A549 (cell line): ENCODE results near the gene KLHL29.

Experiments used
- CHD4 ChIP-seq: fragments of 200-600 bp; sonication (generic); IDR thresholded peaks from 2 replicates; pipeline ENCODE4 v1.6.1; 2016; ENCODE audit warnings: antibody characterized with exemption, mild to moderate bottlenecking, borderline replicate concordance
- JUNB ChIP-seq: fragments of >200 bp; sonication (Bioruptor Twin); formaldehyde crosslinking; IDR thresholded peaks from 2 replicates; pipeline ENCODE4 v1.6.1; 2016
- MAFK ChIP-seq: fragments of 450-650 bp; IDR thresholded peaks from 2 replicates; pipeline ENCODE4 v1.6.1; 2014; ENCODE audit not compliant: partially characterized antibody
- MYC ChIP-seq: IDR thresholded peaks from 2 replicates; pipeline ENCODE4 v1.6.1; 2012; ENCODE audit warnings: mild to moderate bottlenecking, inconsistent platforms, low read length, improper control_type of control experiment, borderline replicate concordance
- TF ChIP-seq, protein P1 (sequence below): IDR thresholded peaks from 2 replicates; pipeline ENCODE4 v1.6.1; 2012
- TF ChIP-seq, protein P2 (sequence below): fragments of >200 bp; sonication (Bioruptor Twin); formaldehyde crosslinking; IDR thresholded peaks from 3 replicates; pipeline ENCODE4 v1.5.1; 2016

DNA sequence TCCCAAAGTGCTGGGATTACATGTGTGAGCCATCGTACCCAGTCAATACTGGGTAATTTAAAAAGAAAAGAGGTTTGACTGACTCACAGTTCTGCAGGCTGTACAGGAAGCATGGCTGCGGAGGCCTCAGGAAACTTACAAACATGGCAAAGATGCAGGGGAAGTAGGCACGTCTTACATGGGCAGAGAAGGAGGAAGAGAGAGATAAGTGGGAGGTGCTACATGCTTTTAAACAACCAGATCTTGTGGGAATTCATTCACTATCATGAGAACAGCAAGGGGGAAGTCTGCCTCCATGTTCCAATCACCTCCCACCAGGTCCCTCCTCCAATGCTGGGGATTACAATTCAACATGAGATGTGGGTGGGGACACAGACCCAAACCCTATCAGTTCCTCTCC lies 349.4 kb downstream of the KLHL29 start:
- TF ChIP-seq, protein P1, sequence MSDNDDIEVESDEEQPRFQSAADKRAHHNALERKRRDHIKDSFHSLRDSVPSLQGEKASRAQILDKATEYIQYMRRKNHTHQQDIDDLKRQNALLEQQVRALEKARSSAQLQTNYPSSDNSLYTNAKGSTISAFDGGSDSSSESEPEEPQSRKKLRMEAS: no peak
- no peak for TF ChIP-seq MYC
- TF ChIP-seq CHD4: no peak
- TF ChIP-seq, protein P2, sequence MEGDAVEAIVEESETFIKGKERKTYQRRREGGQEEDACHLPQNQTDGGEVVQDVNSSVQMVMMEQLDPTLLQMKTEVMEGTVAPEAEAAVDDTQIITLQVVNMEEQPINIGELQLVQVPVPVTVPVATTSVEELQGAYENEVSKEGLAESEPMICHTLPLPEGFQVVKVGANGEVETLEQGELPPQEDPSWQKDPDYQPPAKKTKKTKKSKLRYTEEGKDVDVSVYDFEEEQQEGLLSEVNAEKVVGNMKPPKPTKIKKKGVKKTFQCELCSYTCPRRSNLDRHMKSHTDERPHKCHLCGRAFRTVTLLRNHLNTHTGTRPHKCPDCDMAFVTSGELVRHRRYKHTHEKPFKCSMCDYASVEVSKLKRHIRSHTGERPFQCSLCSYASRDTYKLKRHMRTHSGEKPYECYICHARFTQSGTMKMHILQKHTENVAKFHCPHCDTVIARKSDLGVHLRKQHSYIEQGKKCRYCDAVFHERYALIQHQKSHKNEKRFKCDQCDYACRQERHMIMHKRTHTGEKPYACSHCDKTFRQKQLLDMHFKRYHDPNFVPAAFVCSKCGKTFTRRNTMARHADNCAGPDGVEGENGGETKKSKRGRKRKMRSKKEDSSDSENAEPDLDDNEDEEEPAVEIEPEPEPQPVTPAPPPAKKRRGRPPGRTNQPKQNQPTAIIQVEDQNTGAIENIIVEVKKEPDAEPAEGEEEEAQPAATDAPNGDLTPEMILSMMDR: no peak
- TF ChIP-seq MAFK: no peak
- no peak for TF ChIP-seq JUNB
